HCT116 (cell line): ENCODE data around the gene NDUFS7.
A peak's percentile ranks its signal among the peaks of the same experiment; 100 is the strongest.

Experiments used
- CTCF ChIP-seq, 3 experiments: fragments of 200-600 bp in 1 of 3; sonication (generic) in 1 of 3; IDR thresholded peaks in 2 of 3; conservative IDR thresholded peaks in 1 of 3; 2 replicates each; pipeline ENCODE4 v1.5.1; 2012 to 2017; ENCODE audit warnings: low read depth in 2 of 3, low read length in 2 of 3, antibody characterized with exemption in 1 of 3, borderline replicate concordance in 1 of 3, control low read depth in 1 of 3, mild to moderate bottlenecking in 1 of 3, mixed read lengths in 1 of 3, mixed run types in 1 of 3, moderate library complexity in 1 of 3; ENCODE audit not compliant: insufficient read depth in 1 of 3
- EZH2 ChIP-seq: fragments of 200-600 bp; sonication (generic); IDR thresholded peaks from 2 replicates; pipeline ENCODE4 v1.6.1; 2017; ENCODE audit warnings: antibody characterized with exemption, mixed run types
- EZH2phosphoT487 ChIP-seq: fragments of 200-600 bp; IDR thresholded peaks from 2 replicates; pipeline ENCODE4 v1.6.1; 2018; ENCODE audit warnings: antibody characterized with exemption, borderline replicate concordance
- POLR2A ChIP-seq: IDR thresholded peaks from 2 replicates; pipeline ENCODE4 v1.7.0; 2011; ENCODE audit warnings: borderline replicate concordance; ENCODE audit not compliant: insufficient read depth, insufficient read length; ENCODE audit errors: extremely low read depth
- RAD21 ChIP-seq: IDR thresholded peaks from 2 replicates; pipeline ENCODE4 v1.6.1; 2012; ENCODE audit warnings: low read depth, mild to moderate bottlenecking

DNA sequence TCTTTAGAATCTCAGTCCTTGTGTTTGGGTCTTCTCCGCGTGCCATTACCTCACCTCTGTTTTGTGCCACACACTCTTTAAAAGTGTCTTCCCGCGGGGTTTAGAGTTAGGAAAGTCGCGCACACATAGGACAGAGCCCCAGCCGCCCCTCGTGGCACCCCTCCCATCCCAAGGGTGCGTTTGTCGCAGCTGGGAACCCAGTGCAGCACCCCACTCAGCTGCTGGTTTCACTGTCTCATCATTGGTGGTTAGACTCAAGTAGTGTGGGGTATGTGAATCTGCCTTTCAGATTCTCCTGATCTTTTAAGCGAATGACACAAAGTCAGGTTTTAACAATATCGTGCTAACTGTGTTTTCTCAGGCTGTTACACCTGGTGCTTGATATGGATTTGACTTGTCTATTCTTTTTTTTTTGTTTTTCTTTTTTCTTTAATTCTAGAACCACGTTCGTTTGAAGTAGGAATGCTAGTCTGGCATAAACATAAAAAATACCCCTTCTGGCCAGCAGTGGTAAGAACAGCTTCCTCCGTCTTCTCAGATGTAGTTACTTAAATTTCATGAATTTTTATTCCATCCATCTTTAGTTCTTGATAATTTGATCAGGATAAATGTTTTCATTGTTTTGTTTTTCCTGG is 19.5 kb upstream of the NDUFS7 start:
- TF ChIP-seq POLR2A, result no peak
- TF ChIP-seq RAD21, result no peak
- TF ChIP-seq CTCF (IDR thresholded peaks at IDR 0.05 in 2 of 3, conservative IDR thresholded peaks at IDR 0.05 in 1 of 3; ENCODE audit: borderline replicate concordance in 1 of 3, insufficient read depth in 1 of 3, low read depth in 2 of 3, low read length in 2 of 3), result peak in 1 of 3 experiments; percentile 46; a peak in 2 of 6 replicates
- no peak for TF ChIP-seq EZH2phosphoT487
- TF ChIP-seq EZH2, result no peak
